Mesenchymal stem cell (in vitro differentiated cells and primary cell): Measurements from ENCODE around the gene PITPNM3. TPM values are rescaled to one million over a fixed set of nuclear protein-coding genes. Genes with fewer than 3 reads are reported as not detected.

Experiments used
- DNase-seq: peaks from one replicate; pipeline ENCODE4 v3.0.0-alpha.2; 2013
- H2AFZ ChIP-seq: one replicate; pipeline ENCODE4 v1.6.1; 2013; ENCODE audit warnings: low read depth, mild to moderate bottlenecking, control low read depth, inconsistent platforms, low read length, moderate library complexity
- H2AK5ac ChIP-seq: 2 replicates; pipeline ENCODE4 v1.6.1; 2013; ENCODE audit warnings: low read length, moderate library complexity, mild to moderate bottlenecking, inconsistent platforms; ENCODE audit not compliant: severe bottlenecking
- H2BK120ac ChIP-seq: one replicate; pipeline ENCODE4 v1.6.1; 2013; ENCODE audit warnings: low read depth, mild to moderate bottlenecking, inconsistent platforms, low read length, moderate library complexity
- H2BK12ac ChIP-seq, 2 experiments: one replicate each; pipeline ENCODE4 v1.6.1; 2013; ENCODE audit warnings: inconsistent platforms in 2 of 2, low read length in 2 of 2, mild to moderate bottlenecking in 2 of 2, moderate library complexity in 2 of 2, control low read depth in 1 of 2
- H2BK15ac ChIP-seq: one replicate; pipeline ENCODE4 v1.6.1; 2013; ENCODE audit warnings: mild to moderate bottlenecking, low read depth, inconsistent platforms; ENCODE audit not compliant: poor library complexity, severe bottlenecking
- H2BK5ac ChIP-seq: 2 replicates; pipeline ENCODE4 v1.6.1; 2013; ENCODE audit warnings: low read depth, mild to moderate bottlenecking, low read length, control low read depth, inconsistent platforms; ENCODE audit not compliant: poor library complexity, severe bottlenecking
- H3K14ac ChIP-seq, 2 experiments: one replicate each; pipeline ENCODE4 v1.6.1; 2013; ENCODE audit warnings: inconsistent platforms in 2 of 2, low read length in 2 of 2, control low read depth in 1 of 2, mild to moderate bottlenecking in 1 of 2, moderate library complexity in 1 of 2
- H3K18ac ChIP-seq, 2 experiments: one replicate each; pipeline ENCODE4 v1.6.1; 2013; ENCODE audit warnings: inconsistent platforms in 2 of 2, low read length in 2 of 2, control low read depth in 1 of 2, low read depth in 1 of 2, mild to moderate bottlenecking in 1 of 2
- H3K23ac ChIP-seq, 2 experiments: one replicate each; pipeline ENCODE4 v1.6.1; 2013; ENCODE audit warnings: inconsistent platforms in 2 of 2, low read length in 2 of 2, mild to moderate bottlenecking in 2 of 2, moderate library complexity in 2 of 2, control low read depth in 1 of 2
- H3K27ac ChIP-seq: 2 replicates; pipeline ENCODE4 v1.5.1; 2013; ENCODE audit warnings: mild to moderate bottlenecking, moderate library complexity, low read length, control low read depth, inconsistent platforms; ENCODE audit not compliant: poor library complexity, severe bottlenecking
- H3K27me3 ChIP-seq, 2 experiments: 2 replicates each; pipeline versions ENCODE4 v1.6.1 to v1.7.0; 2013; ENCODE audit warnings: low read length in 2 of 2, mild to moderate bottlenecking in 2 of 2, moderate library complexity in 2 of 2, control low read depth in 1 of 2, inconsistent platforms in 1 of 2; ENCODE audit not compliant: control insufficient read depth in 1 of 2, insufficient read depth in 1 of 2
- H3K36me3 ChIP-seq, 2 experiments: 2 replicates each; pipeline versions ENCODE4 v1.6.1 to v1.7.0; 2013; ENCODE audit warnings: low read length in 2 of 2, control low read depth in 1 of 2, inconsistent platforms in 1 of 2, low read depth in 1 of 2, mild to moderate bottlenecking in 1 of 2; ENCODE audit not compliant: insufficient read depth in 2 of 2, control insufficient read depth in 1 of 2
- H3K4ac ChIP-seq, 2 experiments: one replicate each; pipeline ENCODE4 v1.6.1; 2013; ENCODE audit warnings: inconsistent platforms in 2 of 2, low read length in 2 of 2, mild to moderate bottlenecking in 2 of 2, moderate library complexity in 2 of 2, control low read depth in 1 of 2, low read depth in 1 of 2
- H3K4me1 ChIP-seq: 2 replicates; pipeline ENCODE4 v1.6.1; 2013; ENCODE audit warnings: low read depth, low read length, control low read depth; ENCODE audit not compliant: control insufficient read depth, insufficient read depth
- H3K4me2 ChIP-seq: 2 replicates; pipeline ENCODE4 v1.6.1; 2013; ENCODE audit warnings: low read length, mild to moderate bottlenecking, inconsistent platforms; ENCODE audit not compliant: poor library complexity, severe bottlenecking
- H3K4me3 ChIP-seq, 2 experiments: 2 replicates each; pipeline versions ENCODE4 v1.5.1 to v1.7.0; 2013; ENCODE audit warnings: low read length in 2 of 2, mild to moderate bottlenecking in 2 of 2, control low read depth in 1 of 2, low read depth in 1 of 2; ENCODE audit not compliant: insufficient read depth in 1 of 2
- H3K79me1 ChIP-seq: replicated peaks from 2 replicates; pipeline ENCODE4 v1.6.1; 2013; ENCODE audit warnings: mild to moderate bottlenecking, control low read depth, low read length, inconsistent platforms; ENCODE audit not compliant: poor library complexity, severe bottlenecking
- H3K9ac ChIP-seq: 2 replicates; pipeline ENCODE4 v1.7.0; 2013; ENCODE audit warnings: mild to moderate bottlenecking, low read length, moderate library complexity
- H3K9me3 ChIP-seq: 2 replicates; pipeline ENCODE4 v1.7.0; 2013; ENCODE audit warnings: mild to moderate bottlenecking, low read length; ENCODE audit not compliant: control insufficient read depth
- H4K8ac ChIP-seq: one replicate; pipeline ENCODE4 v1.6.1; 2013; ENCODE audit warnings: inconsistent platforms, mild to moderate bottlenecking, low read length, moderate library complexity
- H4K91ac ChIP-seq: one replicate; pipeline ENCODE4 v1.6.1; 2013; ENCODE audit warnings: mild to moderate bottlenecking, low read length, inconsistent platforms
- WGBS: methylation state at CpG from one replicate; pipeline ENCODE4 v1.1.7; 2013; ENCODE audit warnings: mixed read lengths; 5-methylcytosine and 5-hydroxymethylcytosine counted together
- small RNA-seq: library from polyadenylated mRNA; stranded (forward); fragments of <200 nt; extraction: miRNeasy Mini kit (QIAGEN cat#:217004); gene quantifications from one replicate; pipeline ENCODE3, GENCODE V24; 2013; ENCODE audit warnings: low read depth

The PITPNM3 gene

DNA sequence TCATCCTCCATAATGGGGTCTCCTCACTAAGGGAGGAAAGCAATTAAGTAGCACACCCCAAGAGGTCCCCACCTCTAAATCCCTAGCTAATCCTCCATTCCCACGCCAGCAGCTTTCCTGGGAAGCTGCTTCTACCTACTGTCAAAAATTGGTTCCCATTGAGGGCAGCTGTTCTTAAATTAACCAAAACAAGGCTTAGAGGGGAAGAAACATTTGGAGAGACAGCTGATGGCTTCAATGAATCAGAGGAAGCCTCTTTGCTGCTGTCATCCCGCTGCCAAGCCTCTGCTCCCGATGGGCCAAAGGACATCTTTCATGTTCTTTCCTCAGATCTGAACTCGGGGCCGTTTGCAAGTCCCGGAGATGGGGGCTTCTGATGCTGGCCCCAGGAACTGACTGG is 148.1 kb downstream of the PITPNM3 start:
- 81% methylated on average over 6 of the region's 6 CpGs for WGBS
- Histone ChIP-seq H4K8ac (no peak overlapping the region), H3K27ac (no peak overlapping the region), H3K4ac (no peak overlapping the region), H3K79me1 (no peaks in the 10 kb centered on the region), H3K4me2 (no peak overlapping the region), H2BK12ac (no peak overlapping the region), H3K18ac (no peak overlapping the region), H3K27me3 (peaks cover 6 to 40% of the 10 kb centered on the region in 2 experiments), H2BK5ac (no peak overlapping the region), H3K4me1 (no peaks in the 10 kb centered on the region), H3K23ac (no peak overlapping the region), H2AK5ac (no peak overlapping the region), H2BK15ac (no peak overlapping the region), H4K91ac (no peak overlapping the region), H3K36me3 (no peaks in the 10 kb centered on the region), H3K9me3 (no peaks in the 10 kb centered on the region), H3K14ac (no peak overlapping the region), H3K4me3 (no peak overlapping the region), H2BK120ac (no peak overlapping the region), H3K9ac (no peak overlapping the region), H2AFZ (no peak overlapping the region)
- no peak for DNase-seq

DNA sequence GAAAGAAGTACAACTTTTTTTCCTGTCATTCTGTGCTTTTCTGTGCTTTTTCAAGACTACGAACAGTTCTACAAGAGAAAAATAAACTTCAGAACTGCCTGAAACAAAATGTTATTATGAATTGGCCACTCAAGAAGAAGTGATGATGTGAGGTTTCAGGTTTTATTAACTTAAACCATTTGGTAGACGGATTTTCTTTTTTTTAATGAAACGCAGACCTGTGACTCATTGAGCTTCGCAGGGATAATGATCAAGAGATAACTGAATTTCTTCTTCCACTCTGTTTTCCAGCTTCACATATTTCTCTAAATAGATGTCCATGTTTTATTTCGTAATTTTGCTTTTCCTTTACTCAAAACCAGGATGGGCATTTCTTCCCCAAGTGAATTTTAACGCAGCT is 154.1 kb downstream of the PITPNM3 start:
- Histone ChIP-seq H2AK5ac (no peak overlapping the region), H3K4ac (no peak overlapping the region), H3K4me2 (no peak overlapping the region), H3K9me3 (peaks cover 12% of the 10 kb centered on the region), H4K8ac (no peak overlapping the region), H4K91ac (no peak overlapping the region), H3K79me1 (no peaks in the 10 kb centered on the region), H3K27ac (no peak overlapping the region), H2BK15ac (no peak overlapping the region), H3K27me3 (peaks cover 0 to 57% of the 10 kb centered on the region in 2 experiments), H3K4me3 (no peak overlapping the region), H3K9ac (no peak overlapping the region), H3K4me1 (no peaks in the 10 kb centered on the region), H3K18ac (no peak overlapping the region), H2BK5ac (no peak overlapping the region), H2AFZ (no peak overlapping the region), H3K14ac (no peak overlapping the region), H2BK12ac (no peak overlapping the region), H3K23ac (no peak overlapping the region), H2BK120ac (no peak overlapping the region), H3K36me3 (no peaks in the 10 kb centered on the region)
- DNase-seq = no peak
- WGBS = 78% methylated on average over 5 of the region's 6 CpGs

Small RNA genes lying within 50 kb of the gene (small RNA-seq; reads per million reads assigned to genes)
- gene RF00017 (not detected), gene RNA5SP435 (not detected)
